SK-N-SH treated with all-trans-retinoic acid at 6 μM for 48 hours (cell line): ENCODE measurements around the gene IRGQ.

Experiments used
- ISL1 ChIP-seq: fragments of 250-450 bp; sonication (Bioruptor Pico); IDR thresholded peaks from 2 replicates; pipeline ENCODE4 v2.1.2; 2022; ENCODE audit warnings: mild to moderate bottlenecking, moderate library complexity
- RARB ChIP-seq: fragments of 250-450 bp; sonication (Bioruptor Pico); IDR thresholded peaks from 2 replicates; pipeline ENCODE4 v1.8.0; 2021; ENCODE audit warnings: mild to moderate bottlenecking, moderate library complexity
- ZC3H10 ChIP-seq: fragments of 250-450 bp; sonication (Bioruptor Pico); IDR thresholded peaks from 2 replicates; pipeline ENCODE4 v1.5.1; 2021; ENCODE audit warnings: mild to moderate bottlenecking, moderate library complexity

GRCh38 chr19:43610493-43610892, 14.6 kb upstream of the IRGQ start:
- no peak for TF ChIP-seq ZC3H10
- no peak for TF ChIP-seq ISL1
- TF ChIP-seq RARB (CRISPR knock-in tag): no peak
